ENCODE data around the gene SLC9A7. TPM values are rescaled to one million over a fixed set of nuclear protein-coding genes. Genes with fewer than 3 reads are reported as not detected.
A peak's percentile ranks its signal among the peaks of the same experiment; 100 is the strongest.

The SLC9A7 gene
- total and polyA plus RNA-seq, 2 experiments from 2014 or later: 14.1 to 52.9 TPM

DNA sequence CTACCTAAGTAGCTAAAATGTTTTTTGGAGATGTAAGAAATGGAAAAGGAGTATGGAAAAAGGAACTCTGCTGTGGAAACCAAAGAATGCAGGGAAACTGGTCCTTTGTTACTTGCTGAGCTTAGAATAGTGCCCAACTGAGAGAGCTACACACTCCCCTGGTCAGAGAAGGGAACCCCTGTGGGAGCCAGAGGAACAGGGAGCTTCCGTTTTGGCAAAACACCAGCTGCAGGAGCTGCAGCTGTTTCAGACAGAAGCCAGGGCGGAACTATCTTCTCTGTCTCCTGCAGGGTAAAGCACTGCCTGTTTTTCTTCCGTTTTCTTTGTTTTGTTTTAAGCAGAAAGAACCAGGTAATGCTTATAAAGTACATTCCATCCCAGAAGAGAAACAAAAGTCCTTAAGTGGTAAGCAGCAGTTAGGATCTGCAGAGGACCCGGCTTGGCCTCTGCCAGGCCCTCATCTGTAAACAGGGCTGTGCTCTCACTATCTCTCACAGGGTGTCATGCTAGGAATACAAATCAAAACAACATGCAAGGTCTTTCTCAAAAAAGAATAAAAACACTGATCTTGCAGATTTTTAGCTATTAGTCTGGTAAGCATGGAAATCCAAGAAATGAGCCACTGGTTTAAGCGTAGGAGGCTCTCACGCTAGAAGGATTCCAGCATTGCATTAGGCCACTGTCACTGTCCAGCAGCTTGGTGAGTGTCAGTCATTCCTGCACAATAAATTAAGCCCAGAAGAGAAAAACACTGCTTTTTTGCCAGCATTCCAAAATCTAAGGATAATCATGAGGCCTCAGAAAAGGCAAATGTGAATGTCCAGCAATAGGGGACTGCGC, 109.3 kb downstream of the SLC9A7 start:
- DNase-seq: peak; percentile 42
- in situ Hi-C loops (cut with MboI): no loop called here
- Histone ChIP-seq H3K27me3 (replicated peaks; ENCODE audit: insufficient read depth) (no peaks in the 10 kb centered on the region), H3K9ac (no peak overlapping the region), H3K4me1 (ENCODE audit: insufficient read depth) (0 out of 2 replicates have a peak, but pooled peaks cover 3% of the 10 kb centered on the region), H3K27ac (no peak overlapping the region), H3K9me3 (ENCODE audit: low read depth) (no peaks in the 10 kb centered on the region), H3K36me3 (ENCODE audit: low read depth) (no peaks in the 10 kb centered on the region; the same call in 1 of the 2 replicates), H3K4me2 (ENCODE audit: unreplicated experiment) (no peak overlapping the region), H3K79me2 (ENCODE audit: insufficient read depth) (no peaks in the 10 kb centered on the region), H3F3A (ENCODE audit: insufficient read depth) (no peaks in the 10 kb centered on the region), H3K4me3 (no peak overlapping the region), H4K20me1 (ENCODE audit: insufficient read depth) (no peaks in the 10 kb centered on the region), H3K9me2 (ENCODE audit: insufficient read depth) (no peaks in the 10 kb centered on the region), H2AFZ (no peak overlapping the region)
- 49 to 64% methylated on average over 7 of the region's 7 CpGs for whole genome bisulfite sequencing, 2 experiments (ENCODE audit: low coverage in 1 of 2, low lambda C conversion rate in 2 of 2, missing lambda C conversion rate in 2 of 2)
- TF ChIP-seq EZH2phosphoT487 (IDR thresholded peaks at IDR 0.05; ENCODE audit: insufficient read depth, low read depth) (no peak), EZH2 (IDR thresholded peaks at IDR 0.05; ENCODE audit: insufficient read depth, poor library complexity, severe bottlenecking) (no peak)

- no peak for DNase-seq
- no peaks in the 10 kb centered on the region for H4K20me1 ChIP-seq (ENCODE audit: insufficient read depth)
- H3K4me2 ChIP-seq (ENCODE audit: unreplicated experiment): no peak overlapping the region
- no peaks in the 10 kb centered on the region for H3K9me2 ChIP-seq (ENCODE audit: insufficient read depth)
- no peaks in the 10 kb centered on the region for H3K79me2 ChIP-seq (ENCODE audit: insufficient read depth)
- no peaks in the 10 kb centered on the region for H3K27me3 ChIP-seq (replicated peaks; ENCODE audit: insufficient read depth)
- in situ Hi-C loops (cut with MboI): no loop called here
- H3K4me3 ChIP-seq: no peak overlapping the region
- no peaks in the 10 kb centered on the region; the same call in 1 of the 2 replicates for H3K36me3 ChIP-seq (ENCODE audit: low read depth)
- H2AFZ ChIP-seq: no peak overlapping the region
- no peaks in the 10 kb centered on the region for H3F3A ChIP-seq (ENCODE audit: insufficient read depth)
- no peaks in the 10 kb centered on the region for H3K9me3 ChIP-seq (ENCODE audit: low read depth)
- no peak overlapping the region for H3K27ac ChIP-seq
- 0 out of 2 replicates have a peak, but pooled peaks cover 3% of the 10 kb centered on the region for H3K4me1 ChIP-seq (ENCODE audit: insufficient read depth)
- 94 to 97% methylated on average over 6 of the region's 6 CpGs for WGBS, 2 experiments (ENCODE audit: low coverage in 1 of 2, low lambda C conversion rate in 2 of 2, missing lambda C conversion rate in 2 of 2)
- TF ChIP-seq EZH2 (IDR thresholded peaks at IDR 0.05; ENCODE audit: insufficient read depth, poor library complexity, severe bottlenecking): no peak
- no peak for TF ChIP-seq EZH2phosphoT487 (IDR thresholded peaks at IDR 0.05; ENCODE audit: insufficient read depth, low read depth)
- no peak overlapping the region for H3K9ac ChIP-seq
Observed at GRCh38 chrX:46648660-46649059, 110.3 kb downstream of the SLC9A7 start.

GRCh38 chrX:46647251-46647650, 111.7 kb downstream of the SLC9A7 start:
- Histone ChIP-seq H3K27me3 (replicated peaks; ENCODE audit: insufficient read depth) (no peaks in the 10 kb centered on the region), H3K9ac (no peak overlapping the region), H3F3A (ENCODE audit: insufficient read depth) (no peaks in the 10 kb centered on the region), H3K4me1 (ENCODE audit: insufficient read depth) (0 out of 2 replicates have a peak, but pooled peaks cover 3% of the 10 kb centered on the region), H3K9me3 (ENCODE audit: low read depth) (no peaks in the 10 kb centered on the region), H3K79me2 (ENCODE audit: insufficient read depth) (no peaks in the 10 kb centered on the region), H4K20me1 (ENCODE audit: insufficient read depth) (no peaks in the 10 kb centered on the region), H3K27ac (no peak overlapping the region), H3K4me3 (no peak overlapping the region), H3K36me3 (ENCODE audit: low read depth) (no peaks in the 10 kb centered on the region; the same call in 1 of the 2 replicates), H3K4me2 (ENCODE audit: unreplicated experiment) (no peak overlapping the region), H2AFZ (no peak overlapping the region), H3K9me2 (ENCODE audit: insufficient read depth) (no peaks in the 10 kb centered on the region)
- DNase-seq: peak; percentile 24
- WGBS, 2 experiments (ENCODE audit: low coverage in 1 of 2, low lambda C conversion rate in 2 of 2, missing lambda C conversion rate in 2 of 2): 50 to 63% methylated on average over 5 of the region's 5 CpGs
- in situ Hi-C loops (cut with MboI): no loop called here
- TF ChIP-seq EZH2phosphoT487 (IDR thresholded peaks at IDR 0.05; ENCODE audit: insufficient read depth, low read depth): no peak
- TF ChIP-seq EZH2 (IDR thresholded peaks at IDR 0.05; ENCODE audit: insufficient read depth, poor library complexity, severe bottlenecking): no peak

DNA sequence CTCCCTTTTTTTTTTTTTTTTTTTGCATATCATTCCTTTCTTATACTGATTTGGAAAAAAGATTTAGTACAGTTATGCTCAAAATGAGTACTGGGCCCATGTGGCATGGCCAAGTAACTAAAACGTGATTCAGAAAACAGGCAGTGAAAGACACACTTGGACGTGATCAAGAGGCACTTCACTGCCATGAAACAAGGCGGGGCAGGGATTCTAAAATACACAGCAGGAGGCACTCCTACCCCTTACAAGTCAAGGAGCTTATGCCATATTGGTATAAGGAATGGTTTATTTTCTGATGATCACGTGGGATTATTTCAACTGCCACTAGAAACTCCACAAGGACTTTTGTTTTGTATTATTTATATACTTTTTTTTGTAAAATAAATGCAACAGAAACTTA, 113.3 kb downstream of the SLC9A7 start:
- Histone ChIP-seq H3K9ac (no peak overlapping the region), H3K4me2 (ENCODE audit: unreplicated experiment) (no peak overlapping the region), H3K36me3 (ENCODE audit: low read depth) (no peaks in the 10 kb centered on the region; the same call in 1 of the 2 replicates), H3F3A (ENCODE audit: insufficient read depth) (no peaks in the 10 kb centered on the region), H3K27ac (no peak overlapping the region), H3K4me3 (no peak overlapping the region), H3K9me3 (ENCODE audit: low read depth) (no peaks in the 10 kb centered on the region), H3K9me2 (ENCODE audit: insufficient read depth) (no peaks in the 10 kb centered on the region), H3K4me1 (ENCODE audit: insufficient read depth) (0 out of 2 replicates have a peak, but pooled peaks cover 3% of the 10 kb centered on the region), H3K27me3 (replicated peaks; ENCODE audit: insufficient read depth) (no peaks in the 10 kb centered on the region), H4K20me1 (ENCODE audit: insufficient read depth) (no peaks in the 10 kb centered on the region), H2AFZ (no peak overlapping the region), H3K79me2 (ENCODE audit: insufficient read depth) (no peaks in the 10 kb centered on the region)
- WGBS, 2 experiments (ENCODE audit: low coverage in 1 of 2, low lambda C conversion rate in 2 of 2, missing lambda C conversion rate in 2 of 2): 85 to 87% methylated on average over 4 of the region's 4 CpGs
- in situ Hi-C loops (cut with MboI): no loop called here
- TF ChIP-seq EZH2phosphoT487 (IDR thresholded peaks at IDR 0.05; ENCODE audit: insufficient read depth, low read depth) (no peak), EZH2 (IDR thresholded peaks at IDR 0.05; ENCODE audit: insufficient read depth, poor library complexity, severe bottlenecking) (no peak)
- no peak for DNase-seq
